NT2/D1 (cell line): ENCODE data around the gene INCENP.

ENCODE experiments used
- DNase-seq: peaks from one replicate; pipeline ENCODE4 v3.0.0-alpha.2; 2011; ENCODE audit warnings: low read depth, low spot score
- H3K27me3 ChIP-seq: 2 replicates; pipeline ENCODE4 v1.6.0; 2011; ENCODE audit warnings: mild to moderate bottlenecking; ENCODE audit not compliant: insufficient read length, insufficient read depth
- H3K36me3 ChIP-seq: 2 replicates; pipeline ENCODE4 v1.6.1; 2011; ENCODE audit warnings: mild to moderate bottlenecking, low read length, mixed read lengths; ENCODE audit not compliant: insufficient read depth, insufficient read length
- H3K4me1 ChIP-seq: 2 replicates; pipeline ENCODE4 v1.5.1; 2011; ENCODE audit not compliant: insufficient read depth, insufficient read length
- H3K4me3 ChIP-seq: 2 replicates; pipeline ENCODE4 v1.5.1; 2011; ENCODE audit warnings: low read depth; ENCODE audit not compliant: insufficient read length
- H3K9ac ChIP-seq: 2 replicates; pipeline ENCODE4 v1.6.0; 2011; ENCODE audit warnings: low read depth; ENCODE audit not compliant: insufficient read length
- H3K9me3 ChIP-seq: 2 replicates; pipeline ENCODE4 v1.5.1; 2011; ENCODE audit warnings: mild to moderate bottlenecking, low read length; ENCODE audit not compliant: insufficient read depth
- SUZ12 ChIP-seq: IDR thresholded peaks from 2 replicates; pipeline ENCODE4 v1.6.1; 2011; ENCODE audit not compliant: insufficient read length, insufficient read depth; ENCODE audit errors: extremely low read depth
- YY1 ChIP-seq: IDR thresholded peaks from 2 replicates; pipeline ENCODE4 v1.6.1; 2011; ENCODE audit not compliant: insufficient read length, insufficient read depth
- ZNF274 ChIP-seq: IDR thresholded peaks from 2 replicates; pipeline ENCODE4 v1.6.1; 2011; ENCODE audit warnings: mild to moderate bottlenecking, low read depth, low read length

Gene INCENP

DNA sequence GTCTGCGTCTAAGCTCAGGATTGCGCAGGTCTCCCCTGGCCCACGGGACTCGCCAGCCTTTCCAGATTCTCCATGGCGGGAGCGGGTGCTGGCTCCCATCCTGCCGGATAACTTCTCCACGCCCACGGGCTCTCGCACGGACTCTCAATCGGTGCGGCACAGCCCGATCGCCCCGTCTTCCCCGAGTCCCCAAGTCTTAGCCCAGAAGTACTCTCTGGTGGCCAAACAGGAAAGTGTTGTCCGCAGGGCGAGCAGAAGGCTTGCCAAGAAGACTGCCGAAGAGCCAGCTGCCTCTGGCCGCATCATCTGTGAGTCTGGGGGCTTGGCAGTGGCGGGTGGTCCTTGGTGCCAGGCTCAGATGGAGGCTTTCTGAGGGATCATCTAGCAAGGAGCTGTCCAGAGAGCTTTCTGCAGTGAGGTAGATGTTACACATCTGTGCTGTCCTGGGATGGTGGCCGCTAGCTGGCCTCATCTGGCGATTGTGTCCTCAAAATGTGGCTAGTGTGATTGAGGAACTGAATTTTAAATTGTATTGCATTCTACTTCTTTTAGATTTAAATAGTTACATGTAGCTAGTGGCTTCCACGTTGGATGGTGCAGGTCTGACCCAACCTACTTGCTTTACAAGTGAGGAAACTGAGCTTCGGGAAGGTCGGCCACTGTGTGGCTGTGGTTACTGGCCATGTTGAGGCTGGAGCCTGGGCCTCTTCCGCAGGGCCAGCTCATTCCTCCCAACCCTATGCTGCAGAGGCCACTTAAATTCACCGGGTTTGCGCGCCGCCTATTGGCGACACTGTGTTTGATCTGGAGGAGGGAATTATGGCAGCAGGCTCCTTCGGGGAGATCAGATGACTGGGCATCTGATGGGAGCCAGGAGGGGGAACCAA is 6.7 kb downstream of the INCENP start:
- Histone ChIP-seq H3K36me3 (peaks cover 84% of the 10 kb centered on the region), H3K27me3 (no peaks in the 10 kb centered on the region), H3K9me3 (no peaks in the 10 kb centered on the region), H3K4me1 (peaks cover 13% of the 10 kb centered on the region), H3K9ac (no peak overlapping the region), H3K4me3 (no peak overlapping the region)
- no peak for DNase-seq
- TF ChIP-seq YY1: no peak
- TF ChIP-seq ZNF274: no peak
- no peak for TF ChIP-seq SUZ12

DNA sequence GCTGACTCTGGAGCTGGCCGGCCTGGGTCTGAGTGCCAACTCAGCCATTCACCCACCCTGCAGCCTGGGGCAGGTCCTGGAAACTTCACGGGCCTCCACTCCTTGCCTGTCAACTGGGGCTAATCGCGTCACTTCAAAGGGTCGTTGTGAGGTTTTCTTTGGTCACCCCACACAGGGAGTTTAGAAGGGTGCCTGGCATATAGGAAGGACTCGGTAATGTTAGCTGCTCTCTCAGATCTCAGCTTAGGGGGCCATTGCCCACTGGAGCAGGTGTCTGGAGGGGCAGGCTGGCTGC is 7.3 kb downstream of the INCENP start:
- Histone ChIP-seq H3K36me3 (peaks cover 82% of the 10 kb centered on the region), H3K27me3 (no peaks in the 10 kb centered on the region), H3K4me1 (peaks cover 11% of the 10 kb centered on the region), H3K4me3 (no peak overlapping the region), H3K9ac (no peak overlapping the region), H3K9me3 (no peaks in the 10 kb centered on the region)
- no peak for DNase-seq
- no peak for TF ChIP-seq SUZ12
- no peak for TF ChIP-seq ZNF274
- TF ChIP-seq YY1: no peak

DNA sequence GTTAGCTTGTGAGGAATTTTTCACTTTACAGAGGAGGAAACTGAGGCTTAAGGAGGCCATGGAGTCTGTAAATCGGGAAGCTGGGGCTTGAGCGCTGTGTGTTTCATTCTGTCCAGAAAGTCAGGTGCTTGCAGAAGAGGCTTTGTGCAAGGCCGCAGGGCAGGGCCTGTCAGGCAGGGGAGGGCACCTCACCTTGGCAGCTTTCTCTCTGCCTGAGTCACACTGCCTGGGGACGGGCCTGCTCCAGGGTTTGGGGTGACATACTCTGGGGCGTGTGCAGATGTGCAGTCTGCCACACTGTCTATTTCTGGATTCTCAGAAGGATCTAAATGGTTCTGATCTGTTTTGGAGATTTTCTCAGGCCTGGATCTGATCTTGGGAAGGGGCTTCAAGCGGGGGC is 8.4 kb downstream of the INCENP start:
- Histone ChIP-seq H3K36me3 (peaks cover 84% of the 10 kb centered on the region), H3K9me3 (no peaks in the 10 kb centered on the region), H3K9ac (no peak overlapping the region), H3K4me1 (peaks cover 11% of the 10 kb centered on the region), H3K4me3 (no peak overlapping the region), H3K27me3 (no peaks in the 10 kb centered on the region)
- TF ChIP-seq SUZ12: no peak
- TF ChIP-seq ZNF274: no peak
- DNase-seq: no peak

DNA sequence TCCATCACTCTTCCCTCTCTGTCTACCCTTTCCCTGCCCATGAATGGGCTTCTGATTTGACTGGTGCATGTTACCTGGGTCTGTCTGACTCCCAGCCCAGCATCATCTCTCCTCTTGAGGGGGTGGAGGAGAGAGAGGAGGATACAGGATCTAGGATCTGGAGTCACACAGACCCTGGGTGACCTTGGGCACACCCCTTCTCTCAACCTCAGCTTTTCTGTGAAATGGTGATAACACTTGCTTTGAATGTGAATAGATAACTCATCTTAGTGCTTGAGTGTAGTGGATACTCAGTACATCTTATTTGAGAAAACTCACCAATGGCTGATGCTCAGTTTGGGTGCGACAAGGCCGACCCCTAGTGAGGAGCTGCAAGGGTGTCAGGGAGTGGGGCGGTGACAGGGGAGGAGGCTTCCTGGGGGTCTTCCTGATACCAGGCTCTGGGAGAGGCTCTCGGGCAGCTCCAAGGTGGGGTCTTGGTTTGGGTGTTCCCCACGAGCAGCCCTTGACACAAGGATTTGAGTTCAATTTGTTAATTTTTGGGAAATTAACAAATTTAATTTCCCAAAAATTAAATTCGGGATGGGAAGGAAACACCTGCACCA is 9.0 kb downstream of the INCENP start:
- Histone ChIP-seq H3K36me3 (peaks cover 86% of the 10 kb centered on the region), H3K4me1 (peaks cover 11% of the 10 kb centered on the region), H3K9me3 (no peaks in the 10 kb centered on the region), H3K4me3 (no peak overlapping the region), H3K27me3 (no peaks in the 10 kb centered on the region), H3K9ac (no peak overlapping the region)
- TF ChIP-seq SUZ12: no peak
- TF ChIP-seq ZNF274: no peak
- TF ChIP-seq YY1: no peak
- no peak for DNase-seq

DNA sequence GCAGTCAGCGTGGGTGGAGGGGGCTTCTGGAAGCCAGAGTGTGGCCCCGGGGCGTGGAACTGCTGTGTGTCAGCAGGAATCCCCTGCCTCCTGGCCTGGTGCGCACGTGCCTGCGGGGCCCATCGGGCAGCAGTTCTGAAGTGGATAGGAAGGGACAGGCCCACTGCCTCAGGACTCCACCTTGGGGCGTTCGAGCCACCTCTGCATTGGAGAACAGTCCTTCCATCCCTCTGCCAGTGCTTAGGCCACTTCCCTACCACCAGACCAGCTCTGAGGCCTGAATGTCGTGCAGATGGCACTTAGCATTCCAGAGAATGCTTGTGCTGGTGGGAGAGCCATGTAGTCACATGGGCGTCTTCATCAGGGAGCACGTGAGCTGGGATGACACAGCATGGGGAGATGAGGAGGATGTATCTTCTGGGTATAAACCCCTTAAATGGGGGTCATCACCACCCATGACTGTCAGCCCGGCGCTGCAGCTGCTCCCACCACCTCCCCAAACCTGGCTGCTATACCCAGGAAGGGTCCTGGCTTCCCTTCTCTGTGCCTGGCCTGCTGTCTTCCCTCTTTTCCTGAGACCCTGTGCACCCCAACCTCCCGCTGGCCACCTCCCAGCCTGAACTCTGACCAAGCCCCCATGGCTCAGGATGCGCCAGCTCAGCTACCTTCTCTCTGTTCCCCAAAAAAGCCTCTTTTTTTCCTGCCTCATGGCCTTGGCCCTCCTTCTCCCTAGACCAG is 9.7 kb downstream of the INCENP start:
- TF ChIP-seq YY1 (no peak), ZNF274 (no peak), SUZ12 (no peak)
- Histone ChIP-seq H3K4me1 (peaks cover 11% of the 10 kb centered on the region), H3K9ac (no peak overlapping the region), H3K36me3 (peaks cover 86% of the 10 kb centered on the region), H3K27me3 (no peaks in the 10 kb centered on the region), H3K4me3 (no peak overlapping the region), H3K9me3 (no peaks in the 10 kb centered on the region)
- no peak for DNase-seq

DNA sequence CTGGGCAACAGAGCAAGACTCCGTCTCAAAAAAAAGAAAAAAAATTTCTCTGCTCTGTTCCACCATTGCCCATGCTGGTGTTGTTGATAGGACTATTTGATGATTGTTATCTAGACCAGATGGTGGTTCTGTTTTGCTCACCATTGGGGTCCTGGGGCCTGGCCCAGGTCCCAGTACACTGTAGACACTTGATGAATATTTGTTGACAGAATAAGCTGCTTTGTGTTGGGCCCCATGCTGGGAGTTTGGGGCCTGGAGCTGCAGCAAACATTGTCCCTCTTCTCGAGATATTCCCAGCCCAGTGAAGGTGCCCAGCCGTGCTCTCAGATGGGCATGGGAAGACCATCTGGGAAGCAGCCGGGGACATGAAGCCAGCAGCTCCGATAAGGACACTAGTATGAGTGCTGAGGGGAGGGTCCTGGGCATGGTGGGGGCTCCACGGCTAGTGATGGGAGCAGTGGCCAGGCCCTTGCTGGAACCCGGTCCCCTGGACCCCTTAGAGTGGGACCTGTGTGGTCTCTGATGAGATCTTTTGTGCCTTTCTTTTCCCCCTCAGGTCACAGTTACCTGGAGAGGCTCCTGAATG is 13.6 kb downstream of the INCENP start:
- Histone ChIP-seq H3K9ac (no peak overlapping the region), H3K9me3 (no peaks in the 10 kb centered on the region), H3K4me3 (no peak overlapping the region), H3K4me1 (peaks cover 6% of the 10 kb centered on the region), H3K36me3 (peaks cover 87% of the 10 kb centered on the region), H3K27me3 (no peaks in the 10 kb centered on the region)
- DNase-seq: no peak
- no peak for TF ChIP-seq ZNF274
- no peak for TF ChIP-seq YY1
- no peak for TF ChIP-seq SUZ12
